SK-N-SH treated with all-trans-retinoic acid at 6 μM for 48 hours (cell line): Measurements from ENCODE around the gene MDC1.

ENCODE experiments used
- ATAC-seq: fragments of 200-7000 bp; cut with Tn5 transposase; 3 replicates; pipeline ENCODE4 v1.9.1; 2020; ENCODE audit warnings: mild to moderate bottlenecking, moderate library complexity
- BACH2 ChIP-seq: fragments of 250-450 bp; sonication (Bioruptor Pico); IDR thresholded peaks from 2 replicates; pipeline ENCODE4 v1.9.0; 2021; ENCODE audit warnings: mild to moderate bottlenecking, borderline replicate concordance
- CSDC2 ChIP-seq: fragments of 250-450 bp; sonication (Bioruptor Pico); IDR thresholded peaks from 2 replicates; pipeline ENCODE4 v1.5.0; 2020; ENCODE audit warnings: mild to moderate bottlenecking, moderate library complexity
- ESRRG ChIP-seq: fragments of 250-450 bp; sonication (Bioruptor Pico); IDR thresholded peaks from 2 replicates; pipeline ENCODE4 v1.6.1; 2021; ENCODE audit warnings: mild to moderate bottlenecking
- GLIS3 ChIP-seq: fragments of 250-450 bp; sonication (Bioruptor Pico); IDR thresholded peaks from 2 replicates; pipeline ENCODE4 v1.5.0; 2020; ENCODE audit warnings: mild to moderate bottlenecking, moderate library complexity
- ISL1 ChIP-seq: fragments of 250-450 bp; sonication (Bioruptor Pico); IDR thresholded peaks from 2 replicates; pipeline ENCODE4 v2.1.2; 2022; ENCODE audit warnings: mild to moderate bottlenecking, moderate library complexity
- OSR1 ChIP-seq: fragments of 250-450 bp; sonication (Bioruptor Pico); IDR thresholded peaks from 2 replicates; pipeline ENCODE4 v1.8.0; 2022; ENCODE audit warnings: moderate library complexity, mild to moderate bottlenecking, inconsistent platforms
- PATZ1 ChIP-seq: fragments of 250-450 bp; sonication (Bioruptor Pico); IDR thresholded peaks from 2 replicates; pipeline ENCODE4 v1.8.0; 2020; ENCODE audit warnings: mild to moderate bottlenecking, moderate library complexity, borderline replicate concordance
- POU6F1 ChIP-seq: fragments of 250-450 bp; sonication (Bioruptor Pico); IDR thresholded peaks from 2 replicates; pipeline ENCODE4 v1.8.0; 2021; ENCODE audit warnings: low read depth, mild to moderate bottlenecking, moderate library complexity, borderline replicate concordance
- PPARA ChIP-seq: fragments of 250-450 bp; sonication (Bioruptor Pico); IDR thresholded peaks from 2 replicates; pipeline ENCODE4 v1.5.0; 2020; ENCODE audit warnings: mild to moderate bottlenecking, borderline replicate concordance
- SNAI2 ChIP-seq: fragments of 250-450 bp; sonication (Bioruptor Pico); IDR thresholded peaks from 2 replicates; pipeline ENCODE4 v1.5.0; 2020; ENCODE audit warnings: mild to moderate bottlenecking, moderate library complexity
- TCF4 ChIP-seq: fragments of 250-450 bp; sonication (Bioruptor Pico); IDR thresholded peaks from 2 replicates; pipeline ENCODE4 v1.8.0; 2021; ENCODE audit warnings: mild to moderate bottlenecking, moderate library complexity, borderline replicate concordance
- TOX ChIP-seq: fragments of 250-450 bp; sonication (Bioruptor Pico); IDR thresholded peaks from 2 replicates; pipeline ENCODE4 v1.8.0; 2021; ENCODE audit warnings: mild to moderate bottlenecking, moderate library complexity, borderline replicate concordance
- ZC3H10 ChIP-seq: fragments of 250-450 bp; sonication (Bioruptor Pico); IDR thresholded peaks from 2 replicates; pipeline ENCODE4 v1.5.1; 2021; ENCODE audit warnings: mild to moderate bottlenecking, moderate library complexity
- ZFP3 ChIP-seq: fragments of 250-450 bp; sonication (Bioruptor Pico); IDR thresholded peaks from 2 replicates; pipeline ENCODE4 v1.5.0; 2020; ENCODE audit warnings: mild to moderate bottlenecking, moderate library complexity
- ZNF565 ChIP-seq: fragments of 450-650 bp; formaldehyde crosslinking; conservative IDR thresholded peaks from 2 replicates; pipeline ENCODE4 v1.5.0; 2020; ENCODE audit warnings: low read depth, mild to moderate bottlenecking, moderate library complexity
- ZNF70 ChIP-seq: fragments of 450-650 bp; formaldehyde crosslinking; IDR thresholded peaks from 2 replicates; pipeline ENCODE4 v1.5.0; 2020; ENCODE audit warnings: mild to moderate bottlenecking, moderate library complexity
- ZNF8 ChIP-seq: fragments of 450-650 bp; formaldehyde crosslinking; IDR thresholded peaks from 2 replicates; pipeline ENCODE4 v1.5.0; 2020; ENCODE audit warnings: mild to moderate bottlenecking, moderate library complexity
- TF ChIP-seq, protein P1 (sequence below): fragments of 250-450 bp; sonication (Bioruptor Pico); IDR thresholded peaks from 2 replicates; pipeline ENCODE4 v1.5.1; 2021; ENCODE audit warnings: mild to moderate bottlenecking, moderate library complexity
- TF ChIP-seq, protein P2 (sequence below): fragments of 250-450 bp; sonication (Bioruptor Pico); IDR thresholded peaks from 2 replicates; pipeline ENCODE4 v1.5.1; 2020; ENCODE audit warnings: low read depth, mild to moderate bottlenecking, moderate library complexity
- TF ChIP-seq, protein P3 (sequence below): fragments of 250-450 bp; sonication (Bioruptor Pico); IDR thresholded peaks from 2 replicates; pipeline ENCODE4 v1.5.0; 2020; ENCODE audit warnings: mild to moderate bottlenecking, moderate library complexity

MDC1 gene

DNA sequence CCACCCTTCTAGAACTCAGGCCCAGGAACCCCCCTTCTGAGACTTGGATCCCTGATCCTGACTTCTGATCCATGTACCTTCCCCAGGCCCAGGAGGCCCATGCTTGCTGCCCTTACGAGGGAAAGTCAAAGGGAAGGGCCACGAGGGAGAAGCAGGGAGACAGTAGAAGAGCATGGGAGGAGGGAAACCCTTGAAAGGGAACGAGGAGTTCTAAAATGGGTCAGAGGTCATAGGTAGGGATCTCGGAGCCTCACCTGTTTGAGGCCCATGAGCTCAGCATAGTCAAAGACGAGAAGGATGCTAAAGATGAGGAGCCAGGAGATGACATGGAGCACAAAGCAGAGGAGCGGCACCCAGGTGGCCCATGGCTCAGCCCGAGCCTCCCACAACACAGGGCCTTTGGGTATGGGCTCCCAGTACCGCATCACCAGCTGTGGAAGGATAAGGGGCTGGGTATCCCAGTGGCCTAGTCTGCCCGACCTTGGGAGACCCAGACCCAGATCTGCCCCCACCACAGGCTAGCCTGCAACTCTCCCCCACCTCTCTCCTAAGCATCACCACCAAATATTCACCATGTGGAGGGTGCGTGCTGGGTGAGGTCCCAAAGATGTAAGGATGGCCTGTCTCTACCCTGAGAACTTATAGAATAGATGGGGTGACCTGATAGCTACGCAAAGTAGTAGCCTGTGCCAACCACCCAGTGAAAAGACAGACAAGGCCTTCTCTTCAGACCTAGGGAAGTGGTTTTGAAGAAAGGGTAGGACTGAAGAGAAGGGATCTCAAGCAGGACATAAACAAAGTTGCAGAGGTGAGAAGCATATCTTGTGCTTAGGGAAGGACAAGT lies 27.8 kb downstream of the MDC1 start:
- ATAC-seq = no peak
- TF ChIP-seq GLIS3 (CRISPR knock-in tag) = no peak
- no peak for TF ChIP-seq OSR1 (CRISPR knock-in tag)
- TF ChIP-seq, protein P1, sequence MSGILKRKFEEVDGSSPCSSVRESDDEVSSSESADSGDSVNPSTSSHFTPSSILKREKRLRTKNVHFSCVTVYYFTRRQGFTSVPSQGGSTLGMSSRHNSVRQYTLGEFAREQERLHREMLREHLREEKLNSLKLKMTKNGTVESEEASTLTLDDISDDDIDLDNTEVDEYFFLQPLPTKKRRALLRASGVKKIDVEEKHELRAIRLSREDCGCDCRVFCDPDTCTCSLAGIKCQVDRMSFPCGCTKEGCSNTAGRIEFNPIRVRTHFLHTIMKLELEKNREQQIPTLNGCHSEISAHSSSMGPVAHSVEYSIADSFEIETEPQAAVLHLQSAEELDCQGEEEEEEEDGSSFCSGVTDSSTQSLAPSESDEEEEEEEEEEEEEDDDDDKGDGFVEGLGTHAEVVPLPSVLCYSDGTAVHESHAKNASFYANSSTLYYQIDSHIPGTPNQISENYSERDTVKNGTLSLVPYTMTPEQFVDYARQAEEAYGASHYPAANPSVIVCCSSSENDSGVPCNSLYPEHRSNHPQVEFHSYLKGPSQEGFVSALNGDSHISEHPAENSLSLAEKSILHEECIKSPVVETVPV = no peak
- no peak for TF ChIP-seq SNAI2 (CRISPR knock-in tag)
- no peak for TF ChIP-seq TCF4 (CRISPR knock-in tag)
- TF ChIP-seq PPARA (CRISPR knock-in tag) = no peak
- TF ChIP-seq ZFP3 (CRISPR knock-in tag) = no peak
- no peak for TF ChIP-seq ESRRG (CRISPR knock-in tag)
- no peak for TF ChIP-seq ZNF565 (CRISPR knock-in tag)
- TF ChIP-seq BACH2 (CRISPR knock-in tag) = no peak
- TF ChIP-seq, protein P2, sequence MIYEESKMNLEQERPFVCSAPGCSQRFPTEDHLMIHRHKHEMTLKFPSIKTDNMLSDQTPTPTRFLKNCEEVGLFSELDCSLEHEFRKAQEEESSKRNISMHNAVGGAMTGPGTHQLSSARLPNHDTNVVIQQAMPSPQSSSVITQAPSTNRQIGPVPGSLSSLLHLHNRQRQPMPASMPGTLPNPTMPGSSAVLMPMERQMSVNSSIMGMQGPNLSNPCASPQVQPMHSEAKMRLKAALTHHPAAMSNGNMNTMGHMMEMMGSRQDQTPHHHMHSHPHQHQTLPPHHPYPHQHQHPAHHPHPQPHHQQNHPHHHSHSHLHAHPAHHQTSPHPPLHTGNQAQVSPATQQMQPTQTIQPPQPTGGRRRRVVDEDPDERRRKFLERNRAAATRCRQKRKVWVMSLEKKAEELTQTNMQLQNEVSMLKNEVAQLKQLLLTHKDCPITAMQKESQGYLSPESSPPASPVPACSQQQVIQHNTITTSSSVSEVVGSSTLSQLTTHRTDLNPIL (CRISPR knock-in tag) = no peak
- no peak for TF ChIP-seq ZNF8
- TF ChIP-seq TOX = no peak
- no peak for TF ChIP-seq ZNF70
- TF ChIP-seq PATZ1 (CRISPR knock-in tag) = no peak
- no peak for TF ChIP-seq ISL1
- TF ChIP-seq, protein P3, sequence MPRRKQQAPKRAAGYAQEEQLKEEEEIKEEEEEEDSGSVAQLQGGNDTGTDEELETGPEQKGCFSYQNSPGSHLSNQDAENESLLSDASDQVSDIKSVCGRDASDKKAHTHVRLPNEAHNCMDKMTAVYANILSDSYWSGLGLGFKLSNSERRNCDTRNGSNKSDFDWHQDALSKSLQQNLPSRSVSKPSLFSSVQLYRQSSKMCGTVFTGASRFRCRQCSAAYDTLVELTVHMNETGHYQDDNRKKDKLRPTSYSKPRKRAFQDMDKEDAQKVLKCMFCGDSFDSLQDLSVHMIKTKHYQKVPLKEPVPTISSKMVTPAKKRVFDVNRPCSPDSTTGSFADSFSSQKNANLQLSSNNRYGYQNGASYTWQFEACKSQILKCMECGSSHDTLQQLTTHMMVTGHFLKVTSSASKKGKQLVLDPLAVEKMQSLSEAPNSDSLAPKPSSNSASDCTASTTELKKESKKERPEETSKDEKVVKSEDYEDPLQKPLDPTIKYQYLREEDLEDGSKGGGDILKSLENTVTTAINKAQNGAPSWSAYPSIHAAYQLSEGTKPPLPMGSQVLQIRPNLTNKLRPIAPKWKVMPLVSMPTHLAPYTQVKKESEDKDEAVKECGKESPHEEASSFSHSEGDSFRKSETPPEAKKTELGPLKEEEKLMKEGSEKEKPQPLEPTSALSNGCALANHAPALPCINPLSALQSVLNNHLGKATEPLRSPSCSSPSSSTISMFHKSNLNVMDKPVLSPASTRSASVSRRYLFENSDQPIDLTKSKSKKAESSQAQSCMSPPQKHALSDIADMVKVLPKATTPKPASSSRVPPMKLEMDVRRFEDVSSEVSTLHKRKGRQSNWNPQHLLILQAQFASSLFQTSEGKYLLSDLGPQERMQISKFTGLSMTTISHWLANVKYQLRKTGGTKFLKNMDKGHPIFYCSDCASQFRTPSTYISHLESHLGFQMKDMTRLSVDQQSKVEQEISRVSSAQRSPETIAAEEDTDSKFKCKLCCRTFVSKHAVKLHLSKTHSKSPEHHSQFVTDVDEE (CRISPR knock-in tag) = no peak
- no peak for TF ChIP-seq ZC3H10 (CRISPR knock-in tag)
- no peak for TF ChIP-seq CSDC2

- ATAC-seq = no peak
- TF ChIP-seq PPARA (CRISPR knock-in tag) = no peak
- no peak for TF ChIP-seq ESRRG (CRISPR knock-in tag)
- TF ChIP-seq GLIS3 (CRISPR knock-in tag) = no peak
- TF ChIP-seq ISL1 = no peak
- TF ChIP-seq TCF4 (CRISPR knock-in tag) = no peak
- no peak for TF ChIP-seq PATZ1 (CRISPR knock-in tag)
- TF ChIP-seq ZFP3 (CRISPR knock-in tag) = no peak
- TF ChIP-seq POU6F1 (CRISPR knock-in tag) = no peak
- TF ChIP-seq ZNF8 = no peak
Measured at GRCh38 chr6:30688569-30688968, 28.5 kb downstream of the MDC1 start.
